ENCODE results near the gene XRCC4. TPM values are rescaled to one million over a fixed set of nuclear protein-coding genes. Genes with fewer than 3 reads are reported as not detected.

XRCC4 gene
- total and polyA plus RNA-seq, 2 of the 13 experiments (the other 11 are each of a cell fraction or from before 2014, with no cell fraction given) = 2.8 to 12.6 TPM

DNA sequence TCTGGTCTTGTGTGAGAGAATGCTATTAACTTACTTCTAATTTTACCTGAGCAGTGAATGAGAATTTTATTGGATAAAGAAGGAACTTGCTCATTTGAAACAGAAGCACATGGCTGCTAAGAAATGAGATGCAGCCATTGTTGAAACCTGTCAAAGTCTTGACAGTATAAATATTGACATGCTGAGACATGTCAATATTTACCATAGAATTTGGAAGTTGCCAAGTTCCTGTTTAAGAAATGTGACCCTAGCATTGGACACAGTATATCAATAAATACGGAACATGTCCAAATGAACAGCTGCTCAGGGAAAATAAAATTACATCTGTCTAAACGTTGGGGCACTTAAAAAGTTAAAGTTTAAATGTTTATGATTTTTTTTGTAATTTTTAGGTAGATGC lies 7.8 kb downstream of the XRCC4 start (continued):
- TF ChIP-seq, protein P1, sequence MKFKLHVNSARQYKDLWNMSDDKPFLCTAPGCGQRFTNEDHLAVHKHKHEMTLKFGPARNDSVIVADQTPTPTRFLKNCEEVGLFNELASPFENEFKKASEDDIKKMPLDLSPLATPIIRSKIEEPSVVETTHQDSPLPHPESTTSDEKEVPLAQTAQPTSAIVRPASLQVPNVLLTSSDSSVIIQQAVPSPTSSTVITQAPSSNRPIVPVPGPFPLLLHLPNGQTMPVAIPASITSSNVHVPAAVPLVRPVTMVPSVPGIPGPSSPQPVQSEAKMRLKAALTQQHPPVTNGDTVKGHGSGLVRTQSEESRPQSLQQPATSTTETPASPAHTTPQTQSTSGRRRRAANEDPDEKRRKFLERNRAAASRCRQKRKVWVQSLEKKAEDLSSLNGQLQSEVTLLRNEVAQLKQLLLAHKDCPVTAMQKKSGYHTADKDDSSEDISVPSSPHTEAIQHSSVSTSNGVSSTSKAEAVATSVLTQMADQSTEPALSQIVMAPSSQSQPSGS (CRISPR knock-in tag; IDR thresholded peaks at IDR 0.05) = peak; percentile 47; the same call in 1 of the 2 replicates
- TF ChIP-seq ZNF883 (CRISPR knock-in tag; IDR thresholded peaks at IDR 0.05; ENCODE audit: not compliant biosample characterization) (no peak), KAT2B (IDR thresholded peaks at IDR 0.05; ENCODE audit: borderline replicate concordance, low read depth, low read length) (no peak), MAFG (CRISPR knock-in tag; IDR thresholded peaks at IDR 0.05) (no peak), ZNF121 (CRISPR knock-in tag; IDR thresholded peaks at IDR 0.05) (no peak), ZNF296 (CRISPR knock-in tag; conservative IDR thresholded peaks at IDR 0.05) (no peak), MTA1 (CRISPR knock-in tag; IDR thresholded peaks at IDR 0.05; ENCODE audit: borderline replicate concordance) (no peak), ZNF451 (CRISPR knock-in tag; IDR thresholded peaks at IDR 0.05) (no peak), ZNF160 (CRISPR knock-in tag; IDR thresholded peaks at IDR 0.05) (no peak), KMT2A (CRISPR knock-in tag; IDR thresholded peaks at IDR 0.05) (no peak), MZF1 (CRISPR knock-in tag; IDR thresholded peaks at IDR 0.05; ENCODE audit: borderline replicate concordance) (no peak), NR3C1 (CRISPR knock-in tag; IDR thresholded peaks at IDR 0.05) (no peak)
- TF ChIP-seq, protein P2, sequence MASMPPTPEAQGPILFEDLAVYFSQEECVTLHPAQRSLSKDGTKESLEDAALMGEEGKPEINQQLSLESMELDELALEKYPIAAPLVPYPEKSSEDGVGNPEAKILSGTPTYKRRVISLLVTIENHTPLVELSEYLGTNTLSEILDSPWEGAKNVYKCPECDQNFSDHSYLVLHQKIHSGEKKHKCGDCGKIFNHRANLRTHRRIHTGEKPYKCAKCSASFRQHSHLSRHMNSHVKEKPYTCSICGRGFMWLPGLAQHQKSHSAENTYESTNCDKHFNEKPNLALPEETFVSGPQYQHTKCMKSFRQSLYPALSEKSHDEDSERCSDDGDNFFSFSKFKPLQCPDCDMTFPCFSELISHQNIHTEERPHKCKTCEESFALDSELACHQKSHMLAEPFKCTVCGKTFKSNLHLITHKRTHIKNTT (CRISPR knock-in tag; IDR thresholded peaks at IDR 0.05) = no peak
- TF ChIP-seq, protein P3, sequence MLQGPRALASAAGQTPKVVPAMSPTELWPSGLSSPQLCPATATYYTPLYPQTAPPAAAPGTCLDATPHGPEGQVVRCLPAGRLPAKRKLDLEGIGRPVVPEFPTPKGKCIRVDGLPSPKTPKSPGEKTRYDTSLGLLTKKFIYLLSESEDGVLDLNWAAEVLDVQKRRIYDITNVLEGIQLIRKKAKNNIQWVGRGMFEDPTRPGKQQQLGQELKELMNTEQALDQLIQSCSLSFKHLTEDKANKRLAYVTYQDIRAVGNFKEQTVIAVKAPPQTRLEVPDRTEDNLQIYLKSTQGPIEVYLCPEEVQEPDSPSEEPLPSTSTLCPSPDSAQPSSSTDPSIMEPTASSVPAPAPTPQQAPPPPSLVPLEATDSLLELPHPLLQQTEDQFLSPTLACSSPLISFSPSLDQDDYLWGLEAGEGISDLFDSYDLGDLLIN (CRISPR knock-in tag; IDR thresholded peaks at IDR 0.05; ENCODE audit: borderline replicate concordance) = no peak
- TF ChIP-seq, protein P4, sequence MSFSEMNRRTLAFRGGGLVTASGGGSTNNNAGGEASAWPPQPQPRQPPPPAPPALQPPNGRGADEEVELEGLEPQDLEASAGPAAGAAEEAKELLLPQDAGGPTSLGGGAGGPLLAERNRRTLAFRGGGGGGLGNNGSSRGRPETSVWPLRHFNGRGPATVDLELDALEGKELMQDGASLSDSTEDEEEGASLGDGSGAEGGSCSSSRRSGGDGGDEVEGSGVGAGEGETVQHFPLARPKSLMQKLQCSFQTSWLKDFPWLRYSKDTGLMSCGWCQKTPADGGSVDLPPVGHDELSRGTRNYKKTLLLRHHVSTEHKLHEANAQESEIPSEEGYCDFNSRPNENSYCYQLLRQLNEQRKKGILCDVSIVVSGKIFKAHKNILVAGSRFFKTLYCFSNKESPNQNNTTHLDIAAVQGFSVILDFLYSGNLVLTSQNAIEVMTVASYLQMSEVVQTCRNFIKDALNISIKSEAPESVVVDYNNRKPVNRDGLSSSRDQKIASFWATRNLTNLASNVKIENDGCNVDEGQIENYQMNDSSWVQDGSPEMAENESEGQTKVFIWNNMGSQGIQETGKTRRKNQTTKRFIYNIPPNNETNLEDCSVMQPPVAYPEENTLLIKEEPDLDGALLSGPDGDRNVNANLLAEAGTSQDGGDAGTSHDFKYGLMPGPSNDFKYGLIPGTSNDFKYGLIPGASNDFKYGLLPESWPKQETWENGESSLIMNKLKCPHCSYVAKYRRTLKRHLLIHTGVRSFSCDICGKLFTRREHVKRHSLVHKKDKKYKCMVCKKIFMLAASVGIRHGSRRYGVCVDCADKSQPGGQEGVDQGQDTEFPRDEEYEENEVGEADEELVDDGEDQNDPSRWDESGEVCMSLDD (CRISPR knock-in tag; IDR thresholded peaks at IDR 0.05; ENCODE audit: borderline replicate concordance) = no peak
- TF ChIP-seq, protein P5, sequence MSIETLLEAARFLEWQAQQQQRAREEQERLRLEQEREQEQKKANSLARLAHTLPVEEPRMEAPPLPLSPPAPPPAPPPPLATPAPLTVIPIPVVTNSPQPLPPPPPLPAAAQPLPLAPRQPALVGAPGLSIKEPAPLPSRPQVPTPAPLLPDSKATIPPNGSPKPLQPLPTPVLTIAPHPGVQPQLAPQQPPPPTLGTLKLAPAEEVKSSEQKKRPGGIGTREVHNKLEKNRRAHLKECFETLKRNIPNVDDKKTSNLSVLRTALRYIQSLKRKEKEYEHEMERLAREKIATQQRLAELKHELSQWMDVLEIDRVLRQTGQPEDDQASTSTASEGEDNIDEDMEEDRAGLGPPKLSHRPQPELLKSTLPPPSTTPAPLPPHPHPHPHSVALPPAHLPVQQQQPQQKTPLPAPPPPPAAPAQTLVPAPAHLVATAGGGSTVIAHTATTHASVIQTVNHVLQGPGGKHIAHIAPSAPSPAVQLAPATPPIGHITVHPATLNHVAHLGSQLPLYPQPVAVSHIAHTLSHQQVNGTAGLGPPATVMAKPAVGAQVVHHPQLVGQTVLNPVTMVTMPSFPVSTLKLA (IDR thresholded peaks at IDR 0.05) = peak; percentile 81
- TF ChIP-seq, protein P6, sequence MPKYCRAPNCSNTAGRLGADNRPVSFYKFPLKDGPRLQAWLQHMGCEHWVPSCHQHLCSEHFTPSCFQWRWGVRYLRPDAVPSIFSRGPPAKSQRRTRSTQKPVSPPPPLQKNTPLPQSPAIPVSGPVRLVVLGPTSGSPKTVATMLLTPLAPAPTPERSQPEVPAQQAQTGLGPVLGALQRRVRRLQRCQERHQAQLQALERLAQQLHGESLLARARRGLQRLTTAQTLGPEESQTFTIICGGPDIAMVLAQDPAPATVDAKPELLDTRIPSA (CRISPR knock-in tag; IDR thresholded peaks at IDR 0.05; ENCODE audit: borderline replicate concordance) = no peak
- TF ChIP-seq, protein P7, sequence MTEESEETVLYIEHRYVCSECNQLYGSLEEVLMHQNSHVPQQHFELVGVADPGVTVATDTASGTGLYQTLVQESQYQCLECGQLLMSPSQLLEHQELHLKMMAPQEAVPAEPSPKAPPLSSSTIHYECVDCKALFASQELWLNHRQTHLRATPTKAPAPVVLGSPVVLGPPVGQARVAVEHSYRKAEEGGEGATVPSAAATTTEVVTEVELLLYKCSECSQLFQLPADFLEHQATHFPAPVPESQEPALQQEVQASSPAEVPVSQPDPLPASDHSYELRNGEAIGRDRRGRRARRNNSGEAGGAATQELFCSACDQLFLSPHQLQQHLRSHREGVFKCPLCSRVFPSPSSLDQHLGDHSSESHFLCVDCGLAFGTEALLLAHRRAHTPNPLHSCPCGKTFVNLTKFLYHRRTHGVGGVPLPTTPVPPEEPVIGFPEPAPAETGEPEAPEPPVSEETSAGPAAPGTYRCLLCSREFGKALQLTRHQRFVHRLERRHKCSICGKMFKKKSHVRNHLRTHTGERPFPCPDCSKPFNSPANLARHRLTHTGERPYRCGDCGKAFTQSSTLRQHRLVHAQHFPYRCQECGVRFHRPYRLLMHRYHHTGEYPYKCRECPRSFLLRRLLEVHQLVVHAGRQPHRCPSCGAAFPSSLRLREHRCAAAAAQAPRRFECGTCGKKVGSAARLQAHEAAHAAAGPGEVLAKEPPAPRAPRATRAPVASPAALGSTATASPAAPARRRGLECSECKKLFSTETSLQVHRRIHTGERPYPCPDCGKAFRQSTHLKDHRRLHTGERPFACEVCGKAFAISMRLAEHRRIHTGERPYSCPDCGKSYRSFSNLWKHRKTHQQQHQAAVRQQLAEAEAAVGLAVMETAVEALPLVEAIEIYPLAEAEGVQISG (CRISPR knock-in tag; IDR thresholded peaks at IDR 0.05) = no peak
